Adrenal gland (tissue), 12 donors: ENCODE results near the gene CBR3. TPM values are rescaled to one million over a fixed set of nuclear protein-coding genes. Genes with fewer than 3 reads are reported as not detected.
A peak's percentile ranks its signal among the peaks of the same experiment; 100 is the strongest.

Experiments
- DNase-seq, 7 donors: peaks; one replicate each; pipeline ENCODE4 v3.0.0-alpha.2; 2019 to 2020
- H3K27ac ChIP-seq, 5 donors: fragments of 200-600 bp; sonication (generic) in 4 of 5; 1 replicate in 3 of 5; 2 replicates in 2 of 5; pipeline versions ENCODE4 v1.5.1 to v1.8.0; 2016 to 2020; ENCODE audit warnings: mild to moderate bottlenecking in 1 of 5
- H3K27me3 ChIP-seq: fragments of 200-600 bp; 2 replicates; pipeline ENCODE4 v1.8.0; 2021
- H3K36me3 ChIP-seq, 2 donors: fragments of 200-600 bp; replicated peaks in 1 of 2; 1 replicate in 1 of 2; 2 replicates in 1 of 2; pipeline versions ENCODE4 v1.5.1 to v1.8.0; 2018 to 2022
- H3K4me1 ChIP-seq, 2 donors: fragments of 200-600 bp; replicated peaks in 1 of 2; 1 replicate in 1 of 2; 2 replicates in 1 of 2; pipeline versions ENCODE4 v1.5.1 to v1.8.0; 2018 to 2021
- H3K4me3 ChIP-seq, 4 donors: fragments of 200-600 bp; sonication (generic) in 3 of 4; one replicate each; pipeline ENCODE4 v1.5.1; 2016 to 2018
- H3K9me3 ChIP-seq, 3 donors: fragments of 200-600 bp; sonication (generic) in 1 of 3; replicated peaks in 1 of 3; 1 replicate in 2 of 3; 2 replicates in 1 of 3; pipeline versions ENCODE4 v1.5.1 to v1.8.0; 2016 to 2021
- POLR2A ChIP-seq, 2 donors: fragments of 450-650 bp; IDR thresholded peaks; one replicate each; pipeline ENCODE4 v1.6.1; 2017; ENCODE audit warnings: antibody characterized with exemption in 2 of 2, mild to moderate bottlenecking in 2 of 2, moderate library complexity in 1 of 2
- WGBS, 4 donors: extraction: QIAGEN DNeasy Blood & Tissue Kit in 2 of 4; methylation state at CpG; one replicate each; pipeline versions ENCODE4 v1.1.5 to v1.1.7; 2013 to 2017; 5-methylcytosine and 5-hydroxymethylcytosine counted together
- intact Hi-C, 2 donors: fragments of 100-400 bp; cut with DNase I; formaldehyde crosslinking; loops; one replicate each; pipeline versions ENCODE4 v1.14.1 to v1.15.0; 2022 to 2023
- polyA plus RNA-seq, 3 donors: library from polyadenylated mRNA; stranded (reverse); fragments of 200-250 nt in 2 of 3; fragments of 350-450 nt in 1 of 3; fragmentation: Illumina TruSeq in 1 of 3; extraction: RNeasy Lipid Tissue Mini Kit (QIAGEN cat#74804) in 1 of 3; gene quantifications; one replicate each; pipeline ENCODE4 v1.2.3, GENCODE V29; 2013 to 2014
- total RNA-seq, 9 donors: library from RNA; depleted of rRNA in 4 of 9; stranded (reverse); fragments of >200 nt in 4 of 9; fragments of 120-200 nt in 1 of 9; fragmentation: NEBNext Ultra II Directional in 1 of 9; extraction: Animal tissue kit (Norgen Biotek cat#: 25700) in 1 of 9; gene quantifications; one replicate each; pipeline versions ENCODE4 v1.1.0 to v1.2.4, GENCODE V29; 2013 to 2023
- TF ChIP-seq, protein P1 (sequence below), 6 experiments: fragments of 450-650 bp in 4 of 6; fragments of 200-600 bp in 2 of 6; sonication (generic) in 1 of 6; IDR thresholded peaks; 1 replicate in 5 of 6; 2 replicates in 1 of 6; pipeline versions ENCODE4 v1.5.1 to v1.8.0; 2016 to 2021; ENCODE audit warnings: antibody characterized with exemption in 6 of 6, mild to moderate bottlenecking in 2 of 6, moderate library complexity in 1 of 6
- donor health status: healthy with polysubstance abuse.
- donor health status: Bipolar disorder and iron deficiency.
- donor health status: DM: yes; HTN: yes; CAD: no.
- donor health status: DM: no; HTN: no; CAD: no.
- donor health status: DM: no; HTN: no; CAD: no.
- donor health status: DM: yes; HTN: yes; CAD: no.

Gene CBR3
- total and polyA plus RNA-seq, 12 donors = 0.83 to 10.7 (median 2.8) TPM

DNA sequence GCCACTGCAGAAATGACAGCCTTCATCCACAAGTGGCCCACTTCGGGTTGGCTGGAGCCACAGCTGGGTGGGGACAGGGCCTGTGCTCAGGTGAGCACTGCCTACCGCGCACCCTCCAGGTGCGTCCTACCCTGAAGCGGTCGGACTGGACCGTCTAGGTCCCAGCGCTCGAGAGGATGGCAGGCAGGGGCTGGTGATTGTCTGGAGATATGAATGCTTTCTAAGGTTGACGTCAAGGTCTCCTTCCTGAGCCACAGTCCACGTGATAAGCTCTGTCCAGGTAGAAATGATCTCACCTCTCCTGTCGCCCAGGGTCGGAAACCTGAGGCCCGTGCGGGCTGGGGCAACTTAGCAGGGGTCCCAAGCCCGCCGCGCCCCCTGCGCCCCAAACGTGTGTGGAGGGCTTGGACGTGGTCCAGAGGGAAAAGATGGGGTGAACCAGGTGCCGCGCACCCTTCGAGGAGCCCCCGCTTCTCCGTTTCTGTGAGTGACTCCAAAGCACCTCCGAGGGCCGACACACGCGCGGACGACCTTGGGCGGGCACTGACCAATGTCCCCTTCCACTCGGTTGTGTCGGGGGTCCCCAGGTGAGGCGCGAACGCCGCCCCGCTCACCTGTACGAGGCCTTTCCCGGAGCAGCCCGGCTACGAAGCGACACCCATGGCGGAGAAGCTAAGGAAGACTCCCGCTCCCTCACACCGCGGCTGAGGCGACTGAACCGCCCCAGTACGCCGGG lies 20.9 kb downstream of the CBR3 start:
- Histone ChIP-seq H3K27me3 (no peaks in the 10 kb centered on the region), H3K36me3 (no peaks in the 10 kb centered on the region), H3K4me1 (peaks cover 0 to 14% of the 10 kb centered on the region in 2 donors), H3K9me3 (no peaks in the 10 kb centered on the region), H3K4me3 (peak overlapping the region in 2 of 4 donors; percentile 60 to 74), H3K27ac (peak overlapping the region in 2 of 5 donors; percentile 53 to 69)
- intact Hi-C loops = no loop called here
- peak; percentile 88 to 92 for TF ChIP-seq POLR2A (IDR thresholded peaks at IDR 0.05)
- TF ChIP-seq, protein P1, sequence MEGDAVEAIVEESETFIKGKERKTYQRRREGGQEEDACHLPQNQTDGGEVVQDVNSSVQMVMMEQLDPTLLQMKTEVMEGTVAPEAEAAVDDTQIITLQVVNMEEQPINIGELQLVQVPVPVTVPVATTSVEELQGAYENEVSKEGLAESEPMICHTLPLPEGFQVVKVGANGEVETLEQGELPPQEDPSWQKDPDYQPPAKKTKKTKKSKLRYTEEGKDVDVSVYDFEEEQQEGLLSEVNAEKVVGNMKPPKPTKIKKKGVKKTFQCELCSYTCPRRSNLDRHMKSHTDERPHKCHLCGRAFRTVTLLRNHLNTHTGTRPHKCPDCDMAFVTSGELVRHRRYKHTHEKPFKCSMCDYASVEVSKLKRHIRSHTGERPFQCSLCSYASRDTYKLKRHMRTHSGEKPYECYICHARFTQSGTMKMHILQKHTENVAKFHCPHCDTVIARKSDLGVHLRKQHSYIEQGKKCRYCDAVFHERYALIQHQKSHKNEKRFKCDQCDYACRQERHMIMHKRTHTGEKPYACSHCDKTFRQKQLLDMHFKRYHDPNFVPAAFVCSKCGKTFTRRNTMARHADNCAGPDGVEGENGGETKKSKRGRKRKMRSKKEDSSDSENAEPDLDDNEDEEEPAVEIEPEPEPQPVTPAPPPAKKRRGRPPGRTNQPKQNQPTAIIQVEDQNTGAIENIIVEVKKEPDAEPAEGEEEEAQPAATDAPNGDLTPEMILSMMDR (IDR thresholded peaks at IDR 0.05) = no peak
- peak in 2 of 7 donors; percentile 37 to 60 for DNase-seq
- WGBS, 4 donors = 6 to 14% (median 7%) methylated on average over 1 to 53 of the region's 53 CpGs; no CpG with 5 or more reads in 1 of the 4 donors

DNA sequence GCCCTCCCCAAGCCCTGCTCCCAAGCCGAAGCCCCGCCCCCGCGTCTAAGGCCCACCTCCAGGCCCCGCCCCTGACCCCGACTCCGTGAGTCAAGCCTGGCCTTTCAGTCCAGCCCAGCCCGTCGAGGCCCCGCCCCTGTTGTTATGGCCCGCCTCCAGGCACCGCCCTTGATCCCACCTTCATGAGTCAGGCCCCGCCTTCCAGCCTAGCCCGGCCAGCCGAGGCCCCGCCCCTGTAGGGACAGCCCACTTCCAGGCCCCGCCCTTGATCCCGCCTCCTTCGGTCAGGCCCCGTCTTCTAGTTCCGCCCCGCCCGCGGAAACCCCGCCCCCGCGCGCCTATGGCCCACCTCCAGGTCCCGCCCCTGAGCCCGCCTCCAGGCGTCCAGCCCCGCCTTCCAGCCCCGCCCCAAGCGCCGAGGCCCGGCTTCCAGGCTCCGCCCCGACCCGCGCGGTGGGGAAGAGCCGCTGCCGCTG lies 21.5 kb downstream of the CBR3 start:
- WGBS, 4 donors = 0 to 3% (median 0%) methylated on average over 6 to 43 of the region's 43 CpGs
- intact Hi-C loops = no loop called here
- TF ChIP-seq, protein P1 (IDR thresholded peaks at IDR 0.05) = no peak
- no peaks in the 10 kb centered on the region for H3K36me3 ChIP-seq
- peaks cover 0 to 14% of the 10 kb centered on the region in 2 donors for H3K4me1 ChIP-seq
- peak; percentile 99 to 100 (median 100) for DNase-seq
- H3K27ac ChIP-seq = peak overlapping the region in 4 of 5 donors; percentile 74 to 89 (median 78)
- peak overlapping the region; percentile 27 to 94 (median 86) for H3K4me3 ChIP-seq
- H3K9me3 ChIP-seq = no peaks in the 10 kb centered on the region
- no peaks in the 10 kb centered on the region for H3K27me3 ChIP-seq

DNA sequence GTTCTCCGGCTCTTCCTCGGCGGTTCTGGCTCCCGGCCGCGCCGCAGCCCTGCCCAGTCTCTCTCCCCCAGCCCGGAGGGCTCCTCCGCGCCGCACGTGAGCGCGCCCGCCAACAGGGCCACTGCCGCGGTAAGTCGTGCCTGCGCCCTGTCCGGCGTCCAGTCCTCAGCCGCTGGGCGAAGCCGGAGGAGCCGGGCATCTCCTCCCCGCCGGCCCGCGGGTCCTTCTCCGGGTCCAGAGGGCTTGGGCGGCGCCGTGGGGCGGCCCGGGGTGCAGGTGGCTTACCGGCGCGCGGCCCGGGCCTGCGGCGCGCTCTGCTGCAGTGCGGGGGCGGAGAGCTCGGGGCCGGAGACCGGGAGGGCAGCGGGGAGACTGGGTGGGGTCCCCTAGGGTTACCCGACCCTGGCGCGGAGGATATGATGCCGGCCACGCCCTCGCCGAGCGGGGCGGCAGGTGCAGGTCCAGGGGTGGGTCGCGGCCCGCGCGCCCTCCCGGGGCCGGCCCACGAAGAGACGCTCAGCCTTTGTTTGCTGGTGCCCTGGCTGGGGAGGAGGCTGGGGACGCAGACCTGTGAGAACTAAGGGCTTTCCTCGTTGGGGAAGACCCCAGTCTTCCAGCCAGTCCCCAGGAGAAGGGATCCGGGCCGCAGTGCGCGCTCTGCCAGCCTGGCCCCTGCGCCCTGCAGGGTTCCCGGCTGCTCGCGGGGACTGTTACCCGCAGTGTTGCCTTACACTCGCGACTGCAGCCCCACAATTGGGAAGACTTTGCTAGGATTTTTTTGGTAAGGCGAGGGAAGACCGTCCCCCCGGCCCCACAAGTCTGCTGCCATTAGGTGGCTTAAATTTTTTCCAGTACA lies 22.2 kb downstream of the CBR3 start, which contains the start of gene DOP1B:
TSS of gene DOP1B (plus strand) at position 10 of the 856 bp plus-strand sequence. CDS start 7,910 bp downstream, outside the sequence.
- intact Hi-C loops = no loop called here
- peak within 1 kb of the TSS; percentile 27 to 94 (median 86) for H3K4me3 ChIP-seq
- peak; percentile 63 to 68 for TF ChIP-seq POLR2A (IDR thresholded peaks at IDR 0.05)
- TF ChIP-seq, protein P1 (IDR thresholded peaks at IDR 0.05) = no peak
- peak in 1 of 7 donors; percentile 26 for DNase-seq
- peak within 1 kb of the TSS in 4 of 5 donors; percentile 74 to 89 (median 78) for H3K27ac ChIP-seq
- H3K4me1 ChIP-seq = peaks cover 0 to 14% of the 10 kb centered on the region in 2 donors
- 1 to 6% (median 3%) methylated on average over 19 to 83 of the region's 83 CpGs for WGBS, 4 donors
- H3K27me3 ChIP-seq = no peaks in the 10 kb centered on the region
- H3K36me3 ChIP-seq = no peaks in the 10 kb centered on the region
- H3K9me3 ChIP-seq = no peaks in the 10 kb centered on the region
